ENCODE measurements around the gene CNTD1. TPM values are rescaled to one million over a fixed set of nuclear protein-coding genes. Genes with fewer than 3 reads are reported as not detected.

CNTD1 gene
- polyA plus RNA-seq, 1 experiment, result 0.45 TPM

- Histone ChIP-seq H3K27me3 (ENCODE audit: control insufficient read depth, insufficient read depth, low read length) (no peaks in the 10 kb centered on the region), H3K36me3 (ENCODE audit: control insufficient read depth, insufficient read depth, low read length) (peaks cover 21% of the 10 kb centered on the region), H3K4me3 (ENCODE audit: low read depth, low read length) (no peak overlapping the region)
- DNase-seq (ENCODE audit: low read depth), result no peak
- CTCF ChIA-PET, result interaction anchor here (0.9 to 7.9 kb wide), 9 partner anchors 18 to 156 kb away, joined by 3 to 62 read pairs (median 8); partner anchors contain the start of genes BECN1 and RPL27
- POLR2A ChIA-PET, result no interaction called here
- no peak for TF ChIP-seq CTCF (IDR thresholded peaks at IDR 0.05; ENCODE audit: insufficient read depth, low read depth, low read length)
These were observed 43.5 kb downstream of the CNTD1 start for GRCh38 chr17:42841975-42842685.

DNA sequence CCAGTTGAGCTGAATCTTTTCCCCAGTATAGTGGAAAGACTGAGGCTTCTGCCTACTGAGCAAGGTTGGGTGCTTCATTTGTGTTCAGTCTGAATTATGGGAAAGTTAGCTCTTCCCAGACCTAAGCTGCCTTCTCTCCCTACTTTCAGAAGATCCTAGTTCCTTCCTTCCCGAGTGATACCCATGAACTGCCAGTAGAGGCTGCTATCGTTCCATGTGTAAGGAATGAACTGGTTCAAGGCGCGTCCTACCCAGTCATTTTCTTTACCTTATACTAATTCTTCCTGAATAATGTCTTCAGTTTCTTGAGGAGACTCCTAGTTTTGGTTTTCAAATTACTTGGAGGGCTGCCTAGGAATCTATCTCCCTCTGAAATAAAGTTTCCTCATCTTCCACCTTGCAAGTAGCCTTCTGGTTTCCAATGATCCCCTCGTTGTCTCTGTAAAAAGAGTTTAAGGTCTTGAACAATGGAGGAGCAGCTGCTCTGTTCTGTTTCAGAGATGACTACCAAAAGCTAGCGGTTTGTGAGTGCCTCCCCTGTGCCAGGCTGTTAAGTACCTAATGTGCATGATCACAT lies 44.8 kb downstream of the CNTD1 start:
- POLR2A ChIA-PET, result no interaction called here
- no peak for DNase-seq (ENCODE audit: low read depth)
- H3K36me3 ChIP-seq (ENCODE audit: control insufficient read depth, insufficient read depth, low read length), result peaks cover 15% of the 10 kb centered on the region
- H3K4me3 ChIP-seq (ENCODE audit: low read depth, low read length), result no peak overlapping the region
- no peaks in the 10 kb centered on the region for H3K27me3 ChIP-seq (ENCODE audit: control insufficient read depth, insufficient read depth, low read length)
- TF ChIP-seq CTCF (IDR thresholded peaks at IDR 0.05; ENCODE audit: insufficient read depth, low read depth, low read length), result peak; percentile 98
- CTCF ChIA-PET, result interaction anchor here (0.6 to 7.9 kb wide), 32 partner anchors 8 to 641 kb away, joined by 3 to 62 read pairs (median 3); partner anchors contain the start of genes AARSD1, BECN1, DHX8 and RPL27

DNA sequence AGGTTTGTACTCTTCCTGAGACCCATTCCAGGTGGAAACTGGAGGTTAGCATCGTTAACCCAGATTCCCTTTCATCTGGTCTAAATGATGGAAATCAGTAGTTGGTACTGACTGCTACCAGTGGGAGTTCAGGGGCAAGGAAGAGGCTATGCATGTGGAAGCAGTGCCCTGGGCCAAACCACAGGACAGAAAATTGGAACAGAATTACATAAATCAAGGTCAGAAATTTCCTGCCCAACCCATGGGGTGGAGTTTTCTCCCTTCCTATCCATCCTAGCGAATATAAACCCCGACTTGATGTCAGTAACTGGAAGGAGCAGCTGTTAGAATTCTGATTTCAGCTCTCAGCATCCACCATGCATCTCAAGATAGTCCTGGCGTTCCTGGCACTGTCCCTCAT lies 45.6 kb downstream of the CNTD1 start, which contains the start of gene AOC2:
Gene AOC2, plus strand, starts transcription at position 310 of the 400 bp plus-strand sequence. Its CDS starts 47 bp downstream, at position 357.
- no peak for TF ChIP-seq CTCF (IDR thresholded peaks at IDR 0.05; ENCODE audit: insufficient read depth, low read depth, low read length)
- Histone ChIP-seq H3K27me3 (ENCODE audit: control insufficient read depth, insufficient read depth, low read length) (no peaks in the 10 kb centered on the region), H3K4me3 (ENCODE audit: low read depth, low read length) (no peak within 1 kb of the TSS), H3K36me3 (ENCODE audit: control insufficient read depth, insufficient read depth, low read length) (peaks cover 15% of the 10 kb centered on the region)
- CTCF ChIA-PET, result interaction anchor here (0.6 to 7.9 kb wide), 21 partner anchors 9 to 471 kb away, joined by 3 to 62 read pairs (median 5); partner anchors contain the start of genes BECN1 and RPL27
- DNase-seq (ENCODE audit: low read depth), result no peak
- POLR2A ChIA-PET, result no interaction called here

DNA sequence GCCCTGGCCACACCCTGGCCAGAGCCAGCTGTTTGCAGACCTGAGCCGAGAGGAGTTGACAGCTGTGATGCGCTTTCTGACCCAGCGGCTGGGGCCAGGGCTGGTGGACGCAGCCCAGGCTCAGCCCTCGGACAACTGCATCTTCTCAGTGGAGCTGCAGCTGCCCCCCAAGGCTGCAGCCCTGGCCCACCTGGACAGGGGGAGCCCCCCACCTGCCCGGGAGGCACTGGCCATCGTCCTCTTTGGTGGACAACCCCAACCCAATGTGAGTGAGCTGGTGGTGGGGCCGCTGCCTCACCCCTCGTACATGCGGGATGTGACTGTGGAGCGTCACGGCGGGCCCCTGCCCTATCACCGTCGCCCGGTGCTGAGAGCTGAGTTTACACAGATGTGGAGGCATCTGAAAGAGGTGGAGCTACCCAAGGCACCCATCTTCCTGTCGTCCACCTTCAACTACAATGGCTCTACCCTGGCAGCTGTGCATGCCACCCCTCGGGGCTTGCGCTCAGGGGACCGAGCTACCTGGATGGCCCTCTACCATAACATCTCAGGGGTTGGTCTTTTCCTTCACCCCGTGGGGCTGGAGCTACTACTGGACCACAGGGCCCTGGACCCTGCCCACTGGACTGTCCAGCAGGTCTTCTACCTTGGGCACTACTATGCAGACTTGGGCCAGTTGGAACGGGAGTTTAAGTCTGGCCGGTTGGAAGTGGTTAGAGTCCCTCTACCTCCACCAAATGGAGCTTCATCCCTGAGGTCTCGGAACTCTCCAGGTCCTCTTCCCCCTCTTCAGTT lies 46.3 kb downstream of the CNTD1 start:
- H3K36me3 ChIP-seq (ENCODE audit: control insufficient read depth, insufficient read depth, low read length), result peaks cover 15% of the 10 kb centered on the region
- no peaks in the 10 kb centered on the region; the same call in 1 of the 2 replicates for H3K27me3 ChIP-seq (ENCODE audit: control insufficient read depth, insufficient read depth, low read length)
- ChIA-PET CTCF (interaction anchor here (0.9 to 7.9 kb wide), 7 partner anchors 10 to 97 kb away, joined by 3 to 62 read pairs (median 8); no protein-coding TSS in a partner anchor), POLR2A (no interaction called here)
- no peak overlapping the region for H3K4me3 ChIP-seq (ENCODE audit: low read depth, low read length)
- TF ChIP-seq CTCF (IDR thresholded peaks at IDR 0.05; ENCODE audit: insufficient read depth, low read depth, low read length), result no peak
- no peak for DNase-seq (ENCODE audit: low read depth)
